ENCODE data around the gene NACC1.

- TF ChIP-seq POLR2A (IDR thresholded peaks at IDR 0.05; ENCODE audit: low read length) (no peak), GATA1 (IDR thresholded peaks at IDR 0.05; ENCODE audit: low read depth, low read length) (no peak)
These were observed 9.9 kb downstream of the NACC1 start for GRCh38 chr19:13127811-13128575.
